Sciatic nerve (tissue), 2 donors: Measurements from ENCODE around the gene GLIS1. TPM values are rescaled to one million over a fixed set of nuclear protein-coding genes. Genes with fewer than 3 reads are reported as not detected.
A peak's percentile ranks its signal among the peaks of the same experiment; 100 is the strongest.

Experiments
- ATAC-seq: fragments of 200-7000 bp; cut with Tn5 transposase; one replicate; pipeline ENCODE4 v1.9.1; 2020; ENCODE audit warnings: mild to moderate bottlenecking, moderate library complexity
- DNase-seq: peaks from one replicate; pipeline ENCODE4 v3.0.0-alpha.2; 2020; ENCODE audit warnings: low spot score
- intact Hi-C: fragments of 100-400 bp; cut with DNase I; formaldehyde crosslinking; loops from one replicate; pipeline ENCODE4 v1.14.2; 2022
- total RNA-seq: library from RNA; stranded (reverse); fragmentation: NEBNext Ultra II Directional; extraction: Animal tissue kit (Norgen Biotek cat#: 25700); gene quantifications from one replicate; pipeline ENCODE4 v1.2.1, GENCODE V29; 2021
- donor health status: DM: no; HTN: no; CAD: no.
- donor health status: DM: no; HTN: no; CAD: no.

Gene GLIS1
- total RNA-seq, 1 donor from 2014 or later: 0.98 TPM

- intact Hi-C loops: no loop called here
- ATAC-seq (no peak), DNase-seq (no peak)
Measured at GRCh38 chr1:53504901-53505300, 234.1 kb downstream of the GLIS1 start.

GRCh38 chr1:53503433-53504217 lies 235.3 kb downstream of the GLIS1 start:
- intact Hi-C loops: no loop called here

GRCh38 chr1:53502641-53503432 lies 236.1 kb downstream of the GLIS1 start:
- no peak for ATAC-seq
- intact Hi-C loops: no loop called here
- DNase-seq: no peak

More at GRCh38 chr1:53503433-53504217, 235.3 kb downstream of the GLIS1 start:
- ATAC-seq (peak; percentile 31), DNase-seq (no peak)

- ATAC-seq: no peak
- intact Hi-C loops: no loop called here
- no peak for DNase-seq
Measured at GRCh38 chr1:53501065-53502005, 237.6 kb downstream of the GLIS1 start.

- DNase-seq: no peak
- ATAC-seq: no peak
- intact Hi-C loops: no loop called here
Measured at GRCh38 chr1:53500204-53501064, 238.5 kb downstream of the GLIS1 start.

GRCh38 chr1:53499257-53500203 lies 239.4 kb downstream of the GLIS1 start:
- intact Hi-C loops: loop anchor here (10.0 kb wide), 1 partner anchor 115 kb away; no protein-coding TSS in a partner anchor
- no peak for ATAC-seq
- DNase-seq: no peak

GRCh38 chr1:53498555-53499131 lies 240.3 kb downstream of the GLIS1 start:
- intact Hi-C loops: loop anchor here (10.0 kb wide), 1 partner anchor 116 kb away; no protein-coding TSS in a partner anchor
- ATAC-seq: no peak
- no peak for DNase-seq

- no peak for DNase-seq
- intact Hi-C loops: loop anchor here (10.0 kb wide), 1 partner anchor 119 kb away; no protein-coding TSS in a partner anchor
- ATAC-seq: peak; percentile 75
Measured at GRCh38 chr1:53495633-53496345, 243.2 kb downstream of the GLIS1 start.

GRCh38 chr1:53490351-53490750 lies 248.6 kb downstream of the GLIS1 start:
- DNase-seq: no peak
- no peak for ATAC-seq
- intact Hi-C loops: loop anchor here (10.0 kb wide), 1 partner anchor 124 kb away; no protein-coding TSS in a partner anchor

- DNase-seq: no peak
- no peak for ATAC-seq
- intact Hi-C loops: loop anchor here (10.0 kb wide), 1 partner anchor 268 kb away; no protein-coding TSS in a partner anchor
Measured at GRCh38 chr1:53486395-53487026, 252.5 kb downstream of the GLIS1 start.

- intact Hi-C loops: loop anchor here (10.0 kb wide), 1 partner anchor 269 kb away; no protein-coding TSS in a partner anchor
- DNase-seq (peak; percentile 87), ATAC-seq (peak; percentile 92)
Measured at GRCh38 chr1:53485478-53486394, 253.2 kb downstream of the GLIS1 start.

GRCh38 chr1:53484705-53485477 lies 254.1 kb downstream of the GLIS1 start:
- intact Hi-C loops: loop anchor here (10.0 kb wide), 1 partner anchor 270 kb away; no protein-coding TSS in a partner anchor
- DNase-seq (no peak), ATAC-seq (no peak)

GRCh38 chr1:53483656-53484055 lies 255.3 kb downstream of the GLIS1 start:
- intact Hi-C loops: loop anchor here (10.0 kb wide), 1 partner anchor 271 kb away; no protein-coding TSS in a partner anchor
- DNase-seq (no peak), ATAC-seq (no peak)
